Measurements from ENCODE around the gene MAP1LC3C. TPM values are rescaled to one million over a fixed set of nuclear protein-coding genes. Genes with fewer than 3 reads are reported as not detected.

MAP1LC3C gene
- total and polyA plus RNA-seq, 10 of the 15 experiments (the other 5 are each of a cell fraction or from before 2014, with no cell fraction given), result 0.19 TPM; not detected in 9

- H2AFZ ChIP-seq (ENCODE audit: control insufficient read depth, low read depth, low read length), result no peak overlapping the region
- H3K4me3 ChIP-seq, result no peak overlapping the region
- 96% methylated on average over 2 of the region's 2 CpGs for WGBS (ENCODE audit: insufficient coverage, insufficient replicate concordance, low lambda C conversion rate, missing lambda C conversion rate)
- no peaks in the 10 kb centered on the region for H4K20me1 ChIP-seq (ENCODE audit: control insufficient read depth, insufficient read depth)
- TF ChIP-seq NFYA (IDR thresholded peaks at IDR 0.05; ENCODE audit: borderline replicate concordance, low read depth, low read length) (no peak), MXI1 (IDR thresholded peaks at IDR 0.05; ENCODE audit: low read depth, low read length) (no peak), RELA (IDR thresholded peaks at IDR 0.05; ENCODE audit: borderline replicate concordance, partially characterized antibody) (no peak), SREBF2 (IDR thresholded peaks at IDR 0.05; ENCODE audit: low read length) (no peak)
- RAD21 ChIA-PET (ENCODE audit: unreplicated experiment), result no interaction called here
- intact Hi-C loops (cut with micrococcal nuclease; ENCODE audit: unreplicated experiment), result no loop called here
- no peaks in the 10 kb centered on the region for H3K36me3 ChIP-seq (ENCODE audit: control insufficient read depth in 2 of 2, insufficient read depth in 2 of 2, low read length in 1 of 2)
- no peaks in the 10 kb centered on the region for H3K27me3 ChIP-seq (replicated peaks in 1 of 2; ENCODE audit: control insufficient read depth in 2 of 2, insufficient read depth in 2 of 2, low read length in 1 of 2)
- H3K9me3 ChIP-seq (replicated peaks; ENCODE audit: control insufficient read depth, insufficient read depth, low read length), result no peaks in the 10 kb centered on the region
- FAIRE-seq, result no peak
- H3K27ac ChIP-seq (ENCODE audit: control insufficient read depth, insufficient read depth), result no peak overlapping the region
- no TSS peak for BruUV-seq (replicated peaks)
- H3K4me2 ChIP-seq (ENCODE audit: control insufficient read depth, insufficient read depth), result no peak overlapping the region
- in situ Hi-C loops (cut with MboI), result no loop called here
- SMC1A ChIA-PET (ENCODE audit: uncharacterized antibody, unreplicated experiment), result no interaction called here
- ATAC-seq, result no peak
- POLR2A ChIA-PET, result interaction anchor here (0.6 kb wide), 1 partner anchor 24 kb away, joined by 4 read pairs; no protein-coding TSS in a partner anchor
- H3K79me2 ChIP-seq (ENCODE audit: control insufficient read depth, insufficient read depth, low read length), result no peaks in the 10 kb centered on the region
- no peak overlapping the region for H3K9ac ChIP-seq (ENCODE audit: control insufficient read depth, insufficient read depth, low read length)
- CTCF ChIA-PET, result no interaction called here
- H3K4me1 ChIP-seq (ENCODE audit: control insufficient read depth, insufficient read depth, low read length), result no peaks in the 10 kb centered on the region
- DNase-seq (ENCODE audit: low read depth, low spot score), result no peak
These were observed 36.7 kb downstream of the MAP1LC3C start for GRCh38 chr1:241962153-241962552.

- no peaks in the 10 kb centered on the region for H3K4me1 ChIP-seq (ENCODE audit: control insufficient read depth, insufficient read depth, low read length)
- H3K27me3 ChIP-seq (replicated peaks in 1 of 2; ENCODE audit: control insufficient read depth in 2 of 2, insufficient read depth in 2 of 2, low read length in 1 of 2), result no peaks in the 10 kb centered on the region
- intact Hi-C loops (cut with micrococcal nuclease; ENCODE audit: unreplicated experiment), result no loop called here
- ATAC-seq (peak; percentile 34; the same call in 1 of the 3 replicates), DNase-seq (ENCODE audit: low read depth, low spot score) (no peak), FAIRE-seq (no peak)
- CTCF ChIA-PET, result no interaction called here
- H3K79me2 ChIP-seq (ENCODE audit: control insufficient read depth, insufficient read depth, low read length), result no peaks in the 10 kb centered on the region
- H3K4me3 ChIP-seq, result no peak within 1 kb of the TSS
- no peak within 1 kb of the TSS for H3K27ac ChIP-seq (ENCODE audit: control insufficient read depth, insufficient read depth)
- TF ChIP-seq PAX5 (IDR thresholded peaks at IDR 0.05; ENCODE audit: borderline replicate concordance, low read depth, low read length) (no peak), MYB (IDR thresholded peaks at IDR 0.05; ENCODE audit: borderline replicate concordance, low read depth, low read length) (no peak), ZBTB4 (CRISPR knock-in tag; IDR thresholded peaks at IDR 0.05) (no peak), CREB1 (IDR thresholded peaks at IDR 0.05; ENCODE audit: low read depth) (no peak)
- SMC1A ChIA-PET (ENCODE audit: uncharacterized antibody, unreplicated experiment), result no interaction called here
- H4K20me1 ChIP-seq (ENCODE audit: control insufficient read depth, insufficient read depth), result no peaks in the 10 kb centered on the region
- no TSS peak for BruUV-seq (replicated peaks)
- no peak within 1 kb of the TSS for H3K4me2 ChIP-seq (ENCODE audit: control insufficient read depth, insufficient read depth)
- POLR2A ChIA-PET, result no interaction called here
- no peak within 1 kb of the TSS for H2AFZ ChIP-seq (ENCODE audit: control insufficient read depth, low read depth, low read length)
- RAD21 ChIA-PET (ENCODE audit: unreplicated experiment), result no interaction called here
- 64% methylated on average over 33 of the region's 33 CpGs for WGBS (ENCODE audit: insufficient coverage, insufficient replicate concordance, low lambda C conversion rate, missing lambda C conversion rate)
- in situ Hi-C loops (cut with MboI), result no loop called here
- no peaks in the 10 kb centered on the region for H3K9me3 ChIP-seq (replicated peaks; ENCODE audit: control insufficient read depth, insufficient read depth, low read length)
- H3K9ac ChIP-seq (ENCODE audit: control insufficient read depth, insufficient read depth, low read length), result no peak within 1 kb of the TSS
- no peaks in the 10 kb centered on the region for H3K36me3 ChIP-seq (ENCODE audit: control insufficient read depth in 2 of 2, insufficient read depth in 2 of 2, low read length in 1 of 2)
These were observed 41.0 kb downstream of the MAP1LC3C start, which contains the start of gene BECN2 for GRCh38 chr1:241957692-241958494. Gene BECN2, plus strand, starts transcription at chr1:241957767. Its CDS starts 0 bp downstream, at chr1:241957767.
